Esophagus squamous epithelium (tissue), 5 donors: ENCODE results near the gene POLD2. TPM values are rescaled to one million over a fixed set of nuclear protein-coding genes. Genes with fewer than 3 reads are reported as not detected.

ENCODE experiments used
- DNase-seq: peaks from one replicate; lab custom pipeline; 2025; lab: John Stamatoyannopoulos, UW
- H3K27ac ChIP-seq, 4 donors: fragments of 200-600 bp; sonication (generic); one replicate each; pipeline ENCODE4 v1.5.1; 2016 to 2019; ENCODE audit warnings: mild to moderate bottlenecking in 1 of 4
- H3K27me3 ChIP-seq, 4 donors: fragments of 200-600 bp; sonication (generic); 1 replicate in 3 of 4; 2 replicates in 1 of 4; pipeline versions ENCODE4 v1.5.1 to v1.6.0; 2017 to 2021; ENCODE audit warnings: antibody characterized with exemption in 1 of 4
- H3K36me3 ChIP-seq, 3 donors: fragments of 200-600 bp; sonication (generic); one replicate each; pipeline ENCODE4 v1.5.1; 2016 to 2019
- H3K4me1 ChIP-seq, 3 donors: fragments of 200-600 bp; sonication (generic); one replicate each; pipeline ENCODE4 v1.5.1; 2017 to 2019
- H3K4me3 ChIP-seq, 4 donors: fragments of 200-600 bp; sonication (generic); 1 replicate in 3 of 4; 2 replicates in 1 of 4; pipeline ENCODE4 v1.5.1; 2016 to 2019; ENCODE audit warnings: mild to moderate bottlenecking in 2 of 4, moderate library complexity in 1 of 4
- H3K9me3 ChIP-seq, 3 donors: fragments of 200-600 bp; sonication (generic); one replicate each; pipeline ENCODE4 v1.5.1; 2016 to 2019
- POLR2A ChIP-seq, 4 donors: fragments of 450-650 bp; IDR thresholded peaks; one replicate each; pipeline ENCODE4 v1.6.1; 2017; ENCODE audit warnings: antibody characterized with exemption in 4 of 4, mild to moderate bottlenecking in 4 of 4, moderate library complexity in 3 of 4
- WGBS, 2 donors: methylation state at CpG; one replicate each; pipeline ENCODE4 v1.1.5; 2018; 5-methylcytosine and 5-hydroxymethylcytosine counted together
- intact Hi-C: fragments of 100-400 bp; cut with DNase I; formaldehyde crosslinking; loops from one replicate; pipeline ENCODE4 v1.15.0; 2022
- small RNA-seq, 4 donors: library from RNA; depleted of rRNA; stranded (forward); fragments of <200 nt; gene quantifications; one replicate each; pipeline ENCODE3, GENCODE V24; 2016
- total RNA-seq, 4 donors: library from RNA; depleted of rRNA; stranded (reverse); fragments of >200 nt; gene quantifications; one replicate each; pipeline ENCODE4 v1.1.0, GENCODE V29; 2016
- TF ChIP-seq, protein P1 (sequence below), 6 experiments: fragments of 450-650 bp in 4 of 6; fragments of 200-600 bp in 2 of 6; sonication (generic) in 2 of 6; IDR thresholded peaks; one replicate each; pipeline ENCODE4 v1.5.1; 2016 to 2019; ENCODE audit warnings: antibody characterized with exemption in 6 of 6, mild to moderate bottlenecking in 4 of 6, moderate library complexity in 4 of 6
- donor health status: DM: yes; HTN: yes; CAD: no.

POLD2 gene
- total RNA-seq, 4 donors from 2014 or later, result 71.2 to 164 (median 89.5) TPM

DNA sequence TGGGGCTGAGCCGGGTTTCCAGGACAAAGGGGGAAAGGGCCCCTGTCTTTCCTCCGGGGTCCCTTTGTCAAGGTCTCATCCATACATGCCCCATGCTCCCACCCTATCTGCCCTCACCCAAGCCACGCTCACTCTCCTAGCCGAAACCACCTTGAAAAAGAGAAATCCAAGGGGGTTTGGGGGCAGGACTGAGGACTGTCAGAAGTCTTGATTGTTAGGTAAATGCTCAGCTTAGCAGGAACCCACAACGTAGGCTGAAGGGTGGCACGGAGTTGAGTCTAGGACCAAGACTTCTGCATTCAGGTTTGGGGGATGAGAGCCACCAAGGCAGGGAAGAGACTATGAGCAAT is 57.3 kb downstream of the POLD2 start:
- Histone ChIP-seq H3K9me3 (no peaks in the 10 kb centered on the region), H3K27ac (no peak overlapping the region), H3K4me1 (peaks cover 16 to 51% (median 28%) of the 10 kb centered on the region in 3 donors), H3K27me3 (no peaks in the 10 kb centered on the region), H3K36me3 (peaks cover under 1 to 19% (median 15%) of the 10 kb centered on the region in 3 donors), H3K4me3 (no peak overlapping the region)
- no peak for DNase-seq
- WGBS, 2 donors, result 30 to 42% methylated on average over 4 to 5 of the region's 6 CpGs
- intact Hi-C loops, result no loop called here
- no peak for TF ChIP-seq POLR2A (IDR thresholded peaks at IDR 0.05)
- TF ChIP-seq, protein P1, sequence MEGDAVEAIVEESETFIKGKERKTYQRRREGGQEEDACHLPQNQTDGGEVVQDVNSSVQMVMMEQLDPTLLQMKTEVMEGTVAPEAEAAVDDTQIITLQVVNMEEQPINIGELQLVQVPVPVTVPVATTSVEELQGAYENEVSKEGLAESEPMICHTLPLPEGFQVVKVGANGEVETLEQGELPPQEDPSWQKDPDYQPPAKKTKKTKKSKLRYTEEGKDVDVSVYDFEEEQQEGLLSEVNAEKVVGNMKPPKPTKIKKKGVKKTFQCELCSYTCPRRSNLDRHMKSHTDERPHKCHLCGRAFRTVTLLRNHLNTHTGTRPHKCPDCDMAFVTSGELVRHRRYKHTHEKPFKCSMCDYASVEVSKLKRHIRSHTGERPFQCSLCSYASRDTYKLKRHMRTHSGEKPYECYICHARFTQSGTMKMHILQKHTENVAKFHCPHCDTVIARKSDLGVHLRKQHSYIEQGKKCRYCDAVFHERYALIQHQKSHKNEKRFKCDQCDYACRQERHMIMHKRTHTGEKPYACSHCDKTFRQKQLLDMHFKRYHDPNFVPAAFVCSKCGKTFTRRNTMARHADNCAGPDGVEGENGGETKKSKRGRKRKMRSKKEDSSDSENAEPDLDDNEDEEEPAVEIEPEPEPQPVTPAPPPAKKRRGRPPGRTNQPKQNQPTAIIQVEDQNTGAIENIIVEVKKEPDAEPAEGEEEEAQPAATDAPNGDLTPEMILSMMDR (IDR thresholded peaks at IDR 0.05), result no peak

DNA sequence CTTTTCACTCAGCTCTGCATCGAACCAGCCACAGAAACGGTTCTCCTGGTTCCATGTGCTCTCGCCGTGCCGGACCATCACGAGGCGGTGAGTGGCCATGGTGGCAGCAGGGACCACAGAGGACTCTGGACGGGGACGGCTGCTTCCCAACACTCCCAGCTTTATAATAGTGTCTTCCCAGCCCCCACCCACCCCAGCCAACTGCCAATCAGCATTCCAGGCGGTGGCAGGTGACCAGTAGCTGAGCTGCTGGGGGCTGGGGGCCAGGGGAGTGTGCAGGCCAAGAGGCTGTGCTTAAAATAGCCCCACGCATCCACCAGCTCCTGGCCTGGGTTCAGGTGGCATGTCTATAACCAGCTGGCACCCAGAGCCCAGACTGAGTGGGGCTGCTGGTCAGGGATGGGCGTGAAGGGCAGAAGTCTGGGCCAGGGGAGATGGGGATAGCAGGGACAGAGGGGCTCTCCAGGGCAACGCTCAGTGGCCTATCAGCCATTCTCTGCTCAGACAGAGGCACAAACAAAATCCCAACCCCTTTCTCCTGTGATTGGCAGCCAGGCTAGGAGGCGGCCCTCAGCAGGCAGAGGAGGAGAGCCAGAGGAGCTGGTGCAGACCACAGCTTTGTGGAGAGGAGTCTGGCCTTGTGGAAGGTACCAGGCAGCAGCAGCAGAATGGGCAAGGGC is 57.8 kb downstream of the POLD2 start, which contains the start of gene PGAM2:
PGAM2 (minus strand) TSS at position 137 of the 680 bp plus-strand sequence; CDS start at position 99, 38 bp downstream.
- TF ChIP-seq POLR2A (IDR thresholded peaks at IDR 0.05), result no peak
- TF ChIP-seq, protein P1 (IDR thresholded peaks at IDR 0.05), result no peak
- Histone ChIP-seq H3K4me1 (peaks cover 16 to 46% (median 23%) of the 10 kb centered on the region in 3 donors), H3K36me3 (peaks cover 6 to 24% (median 20%) of the 10 kb centered on the region in 3 donors), H3K9me3 (no peaks in the 10 kb centered on the region), H3K27ac (no peak within 1 kb of the TSS), H3K27me3 (no peaks in the 10 kb centered on the region), H3K4me3 (no peak within 1 kb of the TSS)
- DNase-seq, result no peak
- WGBS, 2 donors, result 7 to 25% methylated on average over 3 of the region's 14 CpGs
- intact Hi-C loops, result no loop called here

DNA sequence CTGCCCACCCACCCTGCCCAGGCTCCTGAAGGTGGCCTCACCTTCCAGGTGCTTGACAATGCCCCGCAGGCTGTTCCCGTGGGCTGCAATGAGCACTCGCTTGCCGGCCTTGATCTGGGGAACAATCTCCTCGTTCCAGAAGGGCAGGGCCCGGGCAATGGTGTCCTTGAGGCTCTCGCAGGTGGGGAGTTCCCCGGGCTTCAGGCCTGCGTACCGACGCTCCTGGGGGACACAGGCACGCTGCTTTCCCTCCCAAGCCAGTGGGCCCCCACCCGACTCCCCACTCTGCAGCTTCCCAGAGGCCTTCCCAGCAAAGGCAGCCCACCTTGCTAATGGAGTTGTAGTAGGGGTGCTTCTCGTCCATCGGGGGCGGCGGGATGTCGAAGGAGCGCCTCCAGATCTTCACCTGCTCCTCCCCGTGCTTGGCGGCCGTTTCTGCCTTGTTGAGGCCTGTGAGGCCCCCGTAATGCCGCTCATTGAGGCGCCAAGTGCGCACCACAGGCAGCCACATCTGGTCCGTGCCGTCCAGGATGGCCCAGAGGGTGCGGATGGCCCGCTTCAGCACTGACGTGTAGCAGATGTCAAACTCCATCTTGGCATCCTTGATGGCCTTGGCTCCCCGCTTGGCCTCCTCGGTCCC is 58.4 kb downstream of the POLD2 start:
- 13 to 20% methylated on average over 3 to 29 of the region's 33 CpGs for WGBS, 2 donors
- Histone ChIP-seq H3K4me1 (peaks cover 16 to 41% (median 23%) of the 10 kb centered on the region in 3 donors), H3K27ac (no peak overlapping the region), H3K36me3 (peaks cover 12 to 31% (median 27%) of the 10 kb centered on the region in 3 donors), H3K27me3 (no peaks in the 10 kb centered on the region), H3K9me3 (no peaks in the 10 kb centered on the region), H3K4me3 (no peak overlapping the region)
- intact Hi-C loops, result no loop called here
- DNase-seq, result no peak
- no peak for TF ChIP-seq POLR2A (IDR thresholded peaks at IDR 0.05)
- TF ChIP-seq, protein P1 (IDR thresholded peaks at IDR 0.05), result no peak

Small RNA genes within 50 kb of the gene (small RNA-seq; reads per million reads assigned to genes)
- gene RNA5SP230, result 0 reads per million in 4 donors

Other genes starting within 250 kb of the POLD2 start
- gene URGCP, start 217.0 kb downstream of the POLD2 start, total RNA-seq, result 10 to 100 TPM; 18.3 to 22.8 (median 21.1) TPM
- gene UBE2D4, start 197.1 kb downstream of the POLD2 start, total RNA-seq, result 10 to 100 TPM in 1 of 4 donors, 1 to 10 TPM in 3; 8.8 to 10.9 (median 9.5) TPM
- not detected for gene SPDYE1, start 125.7 kb downstream of the POLD2 start, total RNA-seq
- gene DBNL, start 78.8 kb downstream of the POLD2 start, total RNA-seq, result 100 to 1,000 TPM; 185 to 337 (median 225) TPM
- 1 to 10 TPM in 2 of 4 donors, under 1 TPM in 1, not detected in 1; 0.57 to 1.6 (median 1.3) TPM for gene PGAM2, start 58.0 kb downstream of the POLD2 start, total RNA-seq
- gene POLM, start 41.0 kb downstream of the POLD2 start, total RNA-seq, result 10 to 100 TPM; 24.1 to 45.9 (median 24.8) TPM
- gene AEBP1, start 19.2 kb downstream of the POLD2 start, total RNA-seq, result 10 to 100 TPM in 2 of 4 donors, 1 to 10 TPM in 2; 4.6 to 83.9 (median 25.2) TPM
- gene MYL7, start 17.8 kb upstream of the POLD2 start, total RNA-seq, result not detected
- under 1 TPM in 1 of 4 donors, not detected in 3; 0.38 TPM for gene GCK, start 65.9 kb upstream of the POLD2 start, total RNA-seq
- gene YKT6, start 77.4 kb upstream of the POLD2 start, total RNA-seq, result 10 to 100 TPM; 56.3 to 91.8 (median 65.1) TPM
- under 1 TPM; 0.26 to 0.95 (median 0.69) TPM for gene CAMK2B, start 202.0 kb upstream of the POLD2 start, total RNA-seq